HG02943 (cell line): ENCODE measurements around the gene TCEAL9.
"Not testable (repeated sequence)": the region's sequence is repeated elsewhere in the genome, so short reads cannot be mapped to it uniquely, and the experiment has no call there.

Experiments
- ATAC-seq: cut with Tn5 transposase; IDR thresholded peaks from one replicate; pipeline ENCODE4 v1.9.1; 2021; ENCODE audit warnings: mild to moderate bottlenecking, low read depth, moderate library complexity; ENCODE audit not compliant: unreplicated experiment

The TCEAL9 gene

GRCh38 chrX:103372886-103373285 is 16.6 kb downstream of the TCEAL9 start:
- no peak for ATAC-seq

- no peak for ATAC-seq
These were observed 17.3 kb downstream of the TCEAL9 start for GRCh38 chrX:103373581-103373980.

- ATAC-seq = no peak
These were observed 20.0 kb downstream of the TCEAL9 start, which contains the start of gene BEX3 for GRCh38 chrX:103376118-103376978. Gene BEX3, plus strand, starts transcription at chrX:103376538. Its CDS starts 984 bp downstream, at chrX:103377522.

DNA sequence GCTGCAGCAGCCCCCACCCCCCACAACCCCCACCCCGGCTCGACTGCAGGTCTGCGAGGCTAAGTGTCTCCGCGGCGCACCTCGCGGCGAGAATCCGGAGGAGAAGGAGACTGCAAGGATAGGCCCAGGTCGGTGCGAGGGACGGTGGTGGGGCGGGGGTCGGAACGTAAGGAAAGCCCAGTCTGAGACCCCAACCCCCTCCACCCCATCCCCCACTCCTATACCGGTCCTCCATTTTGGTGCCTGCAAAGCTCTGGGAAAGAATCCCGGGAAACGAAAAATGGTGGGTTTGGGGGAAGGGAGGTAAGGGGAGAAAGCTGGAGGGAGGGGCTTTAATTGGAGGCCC is 20.6 kb downstream of the TCEAL9 start:
- ATAC-seq = no peak

- ATAC-seq = no peak
These were observed 22.7 kb downstream of the TCEAL9 start for GRCh38 chrX:103378990-103379389.

DNA sequence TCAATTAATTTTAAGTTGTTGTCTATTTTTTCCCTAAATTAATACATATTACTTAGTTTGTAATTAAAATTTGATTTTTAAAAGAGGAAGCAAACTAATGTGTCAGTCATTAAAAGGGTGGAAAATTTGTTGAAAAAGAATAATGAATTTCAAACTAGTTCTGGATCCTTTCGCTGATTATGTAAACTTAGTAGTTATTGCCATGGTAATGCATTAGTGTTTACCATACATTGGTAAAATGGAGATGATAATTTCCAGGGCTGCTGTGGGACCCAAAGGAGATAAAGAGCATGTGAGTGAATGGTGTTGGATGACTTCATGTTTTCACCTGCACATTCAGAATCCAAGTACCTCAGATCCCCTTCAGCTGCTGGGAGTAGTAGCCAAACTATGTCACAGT is 26.6 kb downstream of the TCEAL9 start:
- ATAC-seq = no peak

DNA sequence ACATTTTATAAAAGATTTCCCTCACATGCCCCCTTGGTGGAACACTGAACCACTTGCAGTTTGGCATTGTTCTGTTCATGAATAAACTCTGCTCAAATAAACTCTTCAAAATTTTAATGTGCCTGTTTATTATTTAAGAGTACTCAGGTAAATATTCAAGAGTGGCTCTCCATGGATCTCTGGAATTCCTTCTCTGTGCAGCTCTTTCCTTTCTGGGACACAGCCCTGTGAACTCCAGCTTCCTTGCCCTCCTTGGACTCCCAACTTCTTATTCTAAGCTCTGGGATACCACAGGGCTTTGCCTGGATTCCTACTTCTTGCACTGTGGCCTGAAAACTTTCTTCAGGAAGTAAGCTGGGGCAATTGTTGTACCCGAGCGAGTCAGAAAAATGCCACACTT is 28.4 kb downstream of the TCEAL9 start:
- no peak for ATAC-seq

GRCh38 chrX:103385283-103385830 is 29.1 kb downstream of the TCEAL9 start:
- ATAC-seq = not testable (repeated sequence)

- ATAC-seq = no peak
These were observed 30.0 kb downstream of the TCEAL9 start for GRCh38 chrX:103386332-103386731.

- no peak for ATAC-seq
These were observed 37.2 kb downstream of the TCEAL9 start for GRCh38 chrX:103393487-103393886.

DNA sequence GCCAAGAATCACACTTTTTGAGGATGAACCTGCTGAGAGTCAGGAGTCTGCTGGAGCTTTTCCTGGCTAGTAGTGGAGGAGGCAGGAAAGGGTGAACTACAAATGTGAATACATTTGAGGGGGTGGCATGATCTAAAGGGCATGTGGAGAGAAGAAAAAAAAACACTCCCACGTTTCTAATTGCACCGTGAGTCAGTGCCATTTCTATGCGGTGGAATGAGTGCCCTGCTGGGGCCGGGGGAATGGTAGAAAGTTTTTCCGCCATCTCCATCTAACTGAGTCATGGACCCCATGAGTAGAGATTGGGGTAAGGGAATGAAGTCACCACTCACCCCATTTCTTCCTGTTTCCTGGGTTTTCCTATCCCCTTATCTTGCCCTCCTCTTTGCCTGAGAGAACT is 39.9 kb downstream of the TCEAL9 start:
- ATAC-seq = no peak

GRCh38 chrX:103396660-103397059 is 40.4 kb downstream of the TCEAL9 start:
- ATAC-seq = no peak

DNA sequence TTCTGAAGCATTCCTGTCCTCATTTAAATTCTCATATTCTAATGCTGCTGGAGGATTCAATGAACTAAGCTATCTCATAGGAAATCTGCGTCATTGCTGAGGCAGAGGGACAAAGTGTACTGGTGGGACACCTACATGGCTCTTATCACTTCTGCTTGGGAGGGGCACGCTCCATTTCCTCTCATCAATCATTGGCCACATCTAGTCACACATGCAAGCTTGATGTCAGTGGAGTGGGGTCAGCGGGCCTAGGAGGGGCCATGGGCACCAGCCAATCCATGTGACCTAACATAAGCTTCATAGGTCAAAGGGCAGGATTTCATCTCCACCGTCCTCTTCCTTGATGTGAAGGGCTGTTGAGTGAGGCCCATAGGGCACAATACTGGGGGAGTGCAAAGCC is 41.4 kb downstream of the TCEAL9 start:
- ATAC-seq = no peak

GRCh38 chrX:103398421-103398864 is 42.1 kb downstream of the TCEAL9 start:
- ATAC-seq = no peak

DNA sequence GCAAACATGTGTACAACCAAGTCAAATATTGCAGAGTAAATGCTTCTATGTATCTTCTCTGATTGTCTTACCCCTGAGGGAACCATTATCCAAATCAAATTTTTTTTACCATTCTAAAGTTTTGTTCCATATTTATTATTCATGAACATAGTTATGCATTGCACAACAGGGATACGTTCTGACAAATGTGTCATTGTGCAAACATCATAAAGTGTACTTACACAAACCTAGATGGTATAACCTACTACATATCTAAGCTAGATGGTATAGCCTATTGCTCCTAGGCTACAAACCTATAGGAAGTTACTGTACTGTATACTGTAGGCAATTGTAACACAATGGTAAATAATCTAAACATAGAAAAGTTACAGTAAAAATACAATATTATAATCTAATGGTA is 43.4 kb downstream of the TCEAL9 start:
- ATAC-seq = no peak

- ATAC-seq = no peak
These were observed 44.6 kb downstream of the TCEAL9 start for GRCh38 chrX:103400931-103401330.

- peak; percentile 92 for ATAC-seq
These were observed 48.1 kb downstream of the TCEAL9 start for GRCh38 chrX:103404231-103405008.

GRCh38 chrX:103405009-103405333 is 48.7 kb downstream of the TCEAL9 start:
- ATAC-seq = peak; percentile 42

DNA sequence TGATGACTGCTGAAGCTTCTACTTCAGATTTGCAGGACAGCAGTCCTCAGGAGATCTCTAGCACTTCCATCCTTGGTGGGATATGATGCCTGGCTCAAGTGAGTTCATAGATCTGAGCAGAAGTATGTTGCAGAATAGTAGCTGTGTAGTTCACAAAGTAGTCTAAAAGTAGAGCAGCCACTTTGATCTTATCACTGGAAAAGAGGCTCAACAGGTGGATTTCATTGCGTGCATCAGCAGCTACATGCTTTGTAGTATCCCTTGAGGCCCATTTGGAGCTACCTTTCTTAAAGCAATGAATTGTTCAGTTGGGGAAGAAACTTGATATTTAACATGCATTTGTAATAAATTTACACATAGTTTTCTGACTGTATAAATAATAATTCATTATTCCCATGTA is 50.0 kb downstream of the TCEAL9 start:
- ATAC-seq = no peak

DNA sequence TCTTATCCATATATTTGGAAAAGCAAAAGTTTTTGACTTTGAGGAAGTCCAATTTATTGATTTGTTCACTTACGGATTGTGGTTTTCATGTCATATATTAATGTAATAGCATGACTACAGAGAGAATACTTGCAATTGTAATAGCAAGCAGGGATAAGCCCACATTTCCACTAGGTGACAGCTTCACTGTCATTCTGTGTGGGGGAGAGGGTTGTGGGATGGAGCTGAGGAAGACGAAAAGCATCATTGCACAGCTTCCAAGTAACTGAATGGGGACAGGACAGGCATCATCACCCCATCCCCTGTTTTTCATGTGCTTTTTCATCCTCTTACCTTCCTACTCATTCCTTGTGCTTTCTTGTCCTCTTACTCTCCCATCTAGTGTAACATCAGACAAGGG is 51.5 kb downstream of the TCEAL9 start:
- ATAC-seq = no peak
